ENCODE results near the gene HOTAIR.

Gene HOTAIR

DNA sequence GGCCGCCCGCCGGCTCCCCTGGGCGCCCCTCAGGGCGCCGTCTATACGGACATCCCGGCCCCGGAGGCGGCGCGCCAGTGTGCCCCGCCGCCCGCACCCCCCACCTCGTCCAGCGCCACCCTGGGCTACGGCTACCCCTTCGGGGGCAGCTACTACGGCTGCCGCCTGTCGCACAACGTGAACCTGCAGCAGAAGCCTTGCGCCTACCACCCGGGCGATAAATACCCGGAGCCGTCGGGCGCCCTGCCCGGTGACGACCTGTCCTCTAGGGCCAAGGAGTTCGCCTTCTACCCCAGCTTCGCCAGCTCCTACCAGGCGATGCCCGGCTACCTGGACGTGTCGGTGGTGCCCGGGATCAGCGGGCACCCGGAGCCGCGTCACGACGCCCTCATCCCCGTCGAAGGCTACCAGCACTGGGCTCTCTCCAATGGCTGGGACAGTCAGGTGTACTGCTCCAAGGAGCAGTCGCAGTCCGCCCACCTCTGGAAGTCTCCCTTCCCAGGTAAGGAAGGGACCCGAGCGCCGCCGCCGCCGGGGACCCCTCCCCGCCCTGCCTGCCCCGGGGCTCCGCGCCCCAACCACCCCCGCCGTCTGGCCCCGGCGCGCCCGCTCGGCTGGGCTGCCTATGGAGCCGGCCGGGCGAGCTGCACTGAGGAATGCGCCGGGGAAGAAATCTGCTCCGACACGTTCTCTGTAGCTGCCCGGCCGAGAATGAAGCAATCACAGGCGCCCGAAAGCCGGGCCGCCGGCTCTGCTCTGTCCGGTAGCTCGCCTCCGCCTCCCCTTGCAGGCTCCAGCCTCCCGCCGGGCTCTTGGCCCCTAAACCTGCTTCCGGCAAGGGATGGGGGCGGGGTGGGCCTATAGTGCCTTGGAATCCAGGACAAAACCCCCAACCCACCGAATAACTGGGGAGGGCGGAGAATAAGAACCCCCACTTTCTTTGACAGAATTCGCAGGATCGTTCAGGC is 35.3 kb downstream of the HOTAIR start:
- no peak for TF ChIP-seq GLIS3 (CRISPR knock-in tag; IDR thresholded peaks at IDR 0.05)
- TF ChIP-seq, protein P1, sequence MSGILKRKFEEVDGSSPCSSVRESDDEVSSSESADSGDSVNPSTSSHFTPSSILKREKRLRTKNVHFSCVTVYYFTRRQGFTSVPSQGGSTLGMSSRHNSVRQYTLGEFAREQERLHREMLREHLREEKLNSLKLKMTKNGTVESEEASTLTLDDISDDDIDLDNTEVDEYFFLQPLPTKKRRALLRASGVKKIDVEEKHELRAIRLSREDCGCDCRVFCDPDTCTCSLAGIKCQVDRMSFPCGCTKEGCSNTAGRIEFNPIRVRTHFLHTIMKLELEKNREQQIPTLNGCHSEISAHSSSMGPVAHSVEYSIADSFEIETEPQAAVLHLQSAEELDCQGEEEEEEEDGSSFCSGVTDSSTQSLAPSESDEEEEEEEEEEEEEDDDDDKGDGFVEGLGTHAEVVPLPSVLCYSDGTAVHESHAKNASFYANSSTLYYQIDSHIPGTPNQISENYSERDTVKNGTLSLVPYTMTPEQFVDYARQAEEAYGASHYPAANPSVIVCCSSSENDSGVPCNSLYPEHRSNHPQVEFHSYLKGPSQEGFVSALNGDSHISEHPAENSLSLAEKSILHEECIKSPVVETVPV (CRISPR knock-in tag; IDR thresholded peaks at IDR 0.05): no peak
- no peak for TF ChIP-seq ZNF565 (CRISPR knock-in tag; conservative IDR thresholded peaks at IDR 0.05; ENCODE audit: low read depth)
- peak; percentile 23; the same call in 1 of the 3 replicates for ATAC-seq

DNA sequence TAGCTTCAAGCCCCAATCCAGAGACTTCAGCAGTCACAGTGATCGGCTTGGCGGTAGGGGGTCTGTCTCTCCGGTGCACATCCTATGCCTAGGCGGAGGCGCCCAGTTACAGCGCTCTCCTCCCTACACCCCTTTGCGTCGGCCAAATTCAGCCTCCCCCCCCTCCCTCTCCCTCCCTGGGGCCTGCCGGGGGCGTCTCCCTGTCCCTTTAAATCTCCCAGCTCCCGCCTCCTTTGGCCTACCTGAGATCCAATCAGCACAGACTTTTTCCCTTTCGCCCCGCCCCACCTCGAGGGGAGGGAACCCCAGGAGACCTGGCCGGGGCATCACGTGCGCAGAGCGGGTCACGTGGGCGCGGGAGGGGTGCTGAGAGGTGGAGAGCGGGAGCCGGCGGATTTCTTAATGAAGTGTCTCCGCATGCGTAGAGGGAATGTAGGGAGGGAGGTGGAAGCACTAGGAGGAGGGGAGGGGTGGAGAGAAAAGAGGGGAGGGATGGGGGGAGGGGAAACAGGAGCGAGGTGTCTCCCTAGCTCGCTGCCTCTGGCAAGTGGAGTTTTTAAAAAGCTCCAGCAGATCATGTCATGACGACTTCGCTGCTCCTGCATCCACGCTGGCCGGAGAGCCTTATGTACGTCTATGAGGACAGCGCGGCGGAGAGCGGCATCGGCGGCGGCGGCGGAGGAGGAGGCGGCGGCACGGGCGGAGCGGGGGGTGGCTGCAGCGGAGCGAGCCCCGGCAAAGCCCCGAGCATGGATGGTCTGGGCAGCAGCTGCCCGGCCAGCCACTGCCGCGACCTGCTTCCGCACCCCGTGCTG is 36.2 kb downstream of the HOTAIR start, which contains the start of gene HOXC13:
TSS of gene HOXC13 (plus strand) at position 506 of the 815 bp plus-strand sequence. CDS start at position 582, 76 bp downstream.
- TF ChIP-seq ZFP3 (CRISPR knock-in tag; IDR thresholded peaks at IDR 0.05) (no peak), ZFP30 (CRISPR knock-in tag; IDR thresholded peaks at IDR 0.05) (no peak), ZC3H10 (CRISPR knock-in tag; IDR thresholded peaks at IDR 0.05) (no peak), ZNF8 (CRISPR knock-in tag; IDR thresholded peaks at IDR 0.05) (no peak), BACH2 (CRISPR knock-in tag; IDR thresholded peaks at IDR 0.05; ENCODE audit: borderline replicate concordance) (no peak), PPARA (CRISPR knock-in tag; IDR thresholded peaks at IDR 0.05; ENCODE audit: borderline replicate concordance) (no peak), SNAI2 (CRISPR knock-in tag; IDR thresholded peaks at IDR 0.05) (no peak), CSDC2 (CRISPR knock-in tag; IDR thresholded peaks at IDR 0.05) (no peak), ISL1 (CRISPR knock-in tag; IDR thresholded peaks at IDR 0.05) (no peak), ARNTL (CRISPR knock-in tag; IDR thresholded peaks at IDR 0.05; ENCODE audit: borderline replicate concordance, low read depth) (no peak), GLIS3 (CRISPR knock-in tag; IDR thresholded peaks at IDR 0.05) (no peak), RARB (CRISPR knock-in tag; IDR thresholded peaks at IDR 0.05) (no peak), OSR1 (CRISPR knock-in tag; IDR thresholded peaks at IDR 0.05) (no peak), ZNF70 (CRISPR knock-in tag; IDR thresholded peaks at IDR 0.05) (no peak), TOX (CRISPR knock-in tag; IDR thresholded peaks at IDR 0.05; ENCODE audit: borderline replicate concordance) (no peak)
- TF ChIP-seq, protein P1 (CRISPR knock-in tag; IDR thresholded peaks at IDR 0.05): no peak
- TF ChIP-seq, protein P2, sequence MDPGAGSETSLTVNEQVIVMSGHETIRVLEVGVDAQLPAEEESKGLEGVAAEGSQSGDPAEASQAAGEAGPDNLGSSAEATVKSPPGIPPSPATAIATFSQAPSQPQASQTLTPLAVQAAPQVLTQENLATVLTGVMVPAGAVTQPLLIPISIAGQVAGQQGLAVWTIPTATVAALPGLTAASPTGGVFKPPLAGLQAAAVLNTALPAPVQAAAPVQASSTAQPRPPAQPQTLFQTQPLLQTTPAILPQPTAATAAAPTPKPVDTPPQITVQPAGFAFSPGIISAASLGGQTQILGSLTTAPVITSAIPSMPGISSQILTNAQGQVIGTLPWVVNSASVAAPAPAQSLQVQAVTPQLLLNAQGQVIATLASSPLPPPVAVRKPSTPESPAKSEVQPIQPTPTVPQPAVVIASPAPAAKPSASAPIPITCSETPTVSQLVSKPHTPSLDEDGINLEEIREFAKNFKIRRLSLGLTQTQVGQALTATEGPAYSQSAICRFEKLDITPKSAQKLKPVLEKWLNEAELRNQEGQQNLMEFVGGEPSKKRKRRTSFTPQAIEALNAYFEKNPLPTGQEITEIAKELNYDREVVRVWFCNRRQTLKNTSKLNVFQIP (CRISPR knock-in tag; IDR thresholded peaks at IDR 0.05; ENCODE audit: borderline replicate concordance, low read depth): no peak
- TF ChIP-seq, protein P3, sequence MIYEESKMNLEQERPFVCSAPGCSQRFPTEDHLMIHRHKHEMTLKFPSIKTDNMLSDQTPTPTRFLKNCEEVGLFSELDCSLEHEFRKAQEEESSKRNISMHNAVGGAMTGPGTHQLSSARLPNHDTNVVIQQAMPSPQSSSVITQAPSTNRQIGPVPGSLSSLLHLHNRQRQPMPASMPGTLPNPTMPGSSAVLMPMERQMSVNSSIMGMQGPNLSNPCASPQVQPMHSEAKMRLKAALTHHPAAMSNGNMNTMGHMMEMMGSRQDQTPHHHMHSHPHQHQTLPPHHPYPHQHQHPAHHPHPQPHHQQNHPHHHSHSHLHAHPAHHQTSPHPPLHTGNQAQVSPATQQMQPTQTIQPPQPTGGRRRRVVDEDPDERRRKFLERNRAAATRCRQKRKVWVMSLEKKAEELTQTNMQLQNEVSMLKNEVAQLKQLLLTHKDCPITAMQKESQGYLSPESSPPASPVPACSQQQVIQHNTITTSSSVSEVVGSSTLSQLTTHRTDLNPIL (CRISPR knock-in tag; IDR thresholded peaks at IDR 0.05; ENCODE audit: low read depth): no peak

DNA sequence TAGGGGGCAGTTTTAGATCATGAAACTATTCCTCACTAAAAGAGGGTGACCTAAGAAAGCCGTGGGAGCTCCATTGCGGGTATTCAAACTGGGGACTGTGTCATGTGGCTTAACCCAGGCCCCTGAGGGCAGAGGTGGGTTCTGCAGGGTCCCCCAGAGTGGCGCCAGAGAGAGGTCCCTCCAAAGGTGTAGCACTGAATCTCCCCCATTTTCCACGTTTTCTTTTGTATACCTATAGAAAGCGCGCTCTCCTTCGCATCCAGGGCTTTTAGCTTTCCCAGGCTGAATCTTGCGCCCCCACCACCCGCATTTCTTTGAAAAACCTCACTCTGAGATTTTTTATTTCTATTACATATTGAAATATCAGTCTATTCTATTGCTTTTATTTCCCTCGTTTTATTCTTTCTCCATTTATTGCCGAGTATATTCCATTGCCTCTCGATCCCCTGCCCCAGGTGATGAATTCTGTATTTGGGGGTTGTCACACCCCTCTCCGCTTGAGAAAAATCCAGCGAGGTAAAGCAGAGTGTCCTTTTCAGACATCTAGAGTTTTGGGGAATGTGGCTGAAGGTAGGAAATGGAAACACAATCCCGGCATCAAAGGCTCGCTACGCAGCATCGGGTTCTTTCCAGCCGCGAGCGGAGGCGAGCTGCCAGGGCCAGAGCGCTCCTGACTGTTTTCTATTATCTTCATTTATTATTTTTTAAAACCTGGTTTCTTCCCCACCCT is 37.0 kb downstream of the HOTAIR start:
- ATAC-seq: no peak
- TF ChIP-seq TCF4 (CRISPR knock-in tag; IDR thresholded peaks at IDR 0.05; ENCODE audit: borderline replicate concordance) (no peak), ZNF70 (CRISPR knock-in tag; IDR thresholded peaks at IDR 0.05) (no peak), ZFP3 (CRISPR knock-in tag; IDR thresholded peaks at IDR 0.05) (no peak), ZNF8 (CRISPR knock-in tag; IDR thresholded peaks at IDR 0.05) (no peak), PPARA (CRISPR knock-in tag; IDR thresholded peaks at IDR 0.05; ENCODE audit: borderline replicate concordance) (no peak), OSR1 (CRISPR knock-in tag; IDR thresholded peaks at IDR 0.05) (no peak)
- TF ChIP-seq, protein P1 (CRISPR knock-in tag; IDR thresholded peaks at IDR 0.05): no peak

More for the DNA sequence above, 36.2 kb downstream of the HOTAIR start, which contains the start of gene HOXC13:
- peak; percentile 31 for ATAC-seq
